Measurements from ENCODE around the gene CREB3L1. TPM values are rescaled to one million over a fixed set of nuclear protein-coding genes. Genes with fewer than 3 reads are reported as not detected.
A peak's percentile ranks its signal among the peaks of the same experiment; 100 is the strongest.

Gene CREB3L1
- total and polyA plus RNA-seq, 2 experiments from 2014 or later = 8.5 to 10.4 TPM

DNA sequence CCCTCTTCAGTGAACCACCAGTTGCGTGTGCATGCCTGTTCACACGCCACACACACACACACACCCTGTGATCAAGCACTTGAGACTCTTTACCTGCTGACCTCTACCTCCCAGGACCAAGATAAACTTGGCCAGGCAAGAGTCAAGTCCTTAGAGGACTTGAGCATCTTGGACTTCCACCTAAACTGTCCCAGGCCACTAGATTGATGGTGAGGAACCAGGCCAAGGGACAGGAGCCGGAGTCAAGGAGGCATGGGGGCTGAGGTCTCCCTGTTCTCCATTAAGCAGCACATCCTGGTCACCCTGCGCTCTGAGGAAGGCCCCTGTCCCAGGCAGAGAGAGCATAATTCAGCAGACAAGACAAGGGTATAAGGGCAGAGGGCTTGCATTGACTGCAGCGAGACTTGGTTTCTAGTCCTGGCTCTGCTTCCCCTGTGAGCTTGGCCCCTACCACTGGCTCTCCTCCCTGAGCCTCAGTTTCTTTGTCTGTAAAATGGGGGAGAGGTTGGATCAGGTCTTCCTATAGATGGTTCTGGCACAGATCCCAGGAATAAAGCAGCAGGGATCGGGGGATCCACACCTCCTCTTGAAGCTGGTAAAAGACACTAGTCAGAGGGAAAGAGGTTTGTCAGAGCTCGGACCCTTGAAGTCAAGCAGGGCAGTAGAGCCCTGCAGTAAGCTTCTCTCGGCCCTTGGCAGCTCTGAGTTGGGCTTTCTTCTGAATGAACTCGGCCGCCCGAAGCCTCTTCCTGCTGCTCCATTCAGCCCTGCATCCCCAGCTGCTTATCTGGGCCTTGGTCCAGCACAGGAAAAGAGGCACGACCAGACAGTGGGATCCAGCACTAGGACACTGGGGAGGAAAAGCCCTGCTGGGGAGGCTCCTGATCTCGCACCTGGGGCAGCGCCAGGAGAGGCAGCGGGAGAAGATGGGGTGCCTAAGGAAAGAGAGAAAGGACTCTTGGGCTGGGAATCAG is 2.0 kb downstream of the CREB3L1 start:
- H3K27ac Mint-ChIP-seq = no peak overlapping the region
- H3K4me2 ChIP-seq = peak overlapping the region; percentile 98
- H4K20me1 ChIP-seq (replicated peaks; ENCODE audit: insufficient read depth) = no peaks in the 10 kb centered on the region
- peaks cover 40% of the 10 kb centered on the region for H3K4me1 ChIP-seq (ENCODE audit: insufficient read depth)
- peaks cover 21% of the 10 kb centered on the region for H3F3A ChIP-seq (replicated peaks; ENCODE audit: low read depth)
- ATAC-seq (no peak), DNase-seq (ENCODE audit: low spot score) (no peak)
- H3K4me3 Mint-ChIP-seq = peak overlapping the region; percentile 80
- H3K27me3 ChIP-seq (ENCODE audit: insufficient read depth) = 0 out of 2 replicates have a peak, but pooled peaks cover 2% of the 10 kb centered on the region
- H3K9me3 Mint-ChIP-seq = no peaks in the 10 kb centered on the region; the same call in 2 of the 3 replicates
- peaks cover 3% of the 10 kb centered on the region; the same call in 1 of the 2 replicates for H3K9me2 ChIP-seq (ENCODE audit: insufficient read depth)
- H2AFZ ChIP-seq = peak overlapping the region; percentile 98; the same call in 1 of the 2 replicates
- peaks cover 55% of the 10 kb centered on the region for H3K4me1 Mint-ChIP-seq
- H3K27ac ChIP-seq (ENCODE audit: low read depth) = peak overlapping the region; percentile 19; the same call in 1 of the 2 replicates
- H3K4me3 ChIP-seq = peak overlapping the region; percentile 91
- TF ChIP-seq STAT1 (IDR thresholded peaks at IDR 0.05; ENCODE audit: unreplicated experiment) = no peak
- TF ChIP-seq POLR2AphosphoS5 (IDR thresholded peaks at IDR 0.05; ENCODE audit: low read depth) = no peak
- TF ChIP-seq EZH2phosphoT487 (IDR thresholded peaks at IDR 0.05; ENCODE audit: unreplicated experiment) = no peak
- TF ChIP-seq REST (IDR thresholded peaks at IDR 0.05; ENCODE audit: unreplicated experiment) = no peak
- TF ChIP-seq JUNB (IDR thresholded peaks at IDR 0.05; ENCODE audit: unreplicated experiment) = no peak
- H3K79me2 ChIP-seq (replicated peaks; ENCODE audit: insufficient read depth) = 0 out of 2 replicates have a peak, but pooled peaks cover 5% of the 10 kb centered on the region
- no peaks in the 10 kb centered on the region; the same call in 2 of the 3 replicates for H3K36me3 Mint-ChIP-seq (ENCODE audit: low read depth)
- no peaks in the 10 kb centered on the region for H3K36me3 ChIP-seq (ENCODE audit: insufficient read depth)
- peaks cover 17% of the 10 kb centered on the region for H3K27me3 Mint-ChIP-seq (ENCODE audit: insufficient read depth, low read depth, poor library complexity)

- Histone ChIP-seq H3K4me3 (peak overlapping the region; percentile 37; the same call in 1 of the 2 replicates), H3F3A (replicated peaks; ENCODE audit: low read depth) (peaks cover 21% of the 10 kb centered on the region), H3K4me1 (ENCODE audit: insufficient read depth) (peaks cover 48% of the 10 kb centered on the region), H3K4me2 (peak overlapping the region; percentile 74), H3K79me2 (replicated peaks; ENCODE audit: insufficient read depth) (0 out of 2 replicates have a peak, but pooled peaks cover 5% of the 10 kb centered on the region), H3K36me3 (ENCODE audit: insufficient read depth) (no peaks in the 10 kb centered on the region), H3K27ac (ENCODE audit: low read depth) (peak overlapping the region; percentile 86), H3K9me2 (ENCODE audit: insufficient read depth) (peaks cover 4% of the 10 kb centered on the region; the same call in 1 of the 2 replicates), H2AFZ (no peak overlapping the region), H4K20me1 (replicated peaks; ENCODE audit: insufficient read depth) (no peaks in the 10 kb centered on the region), H3K27me3 (ENCODE audit: insufficient read depth) (0 out of 2 replicates have a peak, but pooled peaks cover 2% of the 10 kb centered on the region)
- Mint-ChIP-seq H3K27me3 (ENCODE audit: insufficient read depth, low read depth, poor library complexity) (peaks cover 21% of the 10 kb centered on the region), H3K27ac (no peak overlapping the region), H3K36me3 (ENCODE audit: low read depth) (no peaks in the 10 kb centered on the region), H3K9me3 (no peaks in the 10 kb centered on the region; the same call in 2 of the 3 replicates), H3K4me3 (peak overlapping the region; percentile 45; the same call in 1 of the 3 replicates), H3K4me1 (peaks cover 55% of the 10 kb centered on the region)
- no peak for TF ChIP-seq EZH2 (IDR thresholded peaks at IDR 0.05; ENCODE audit: low read depth, unreplicated experiment)
- no peak for TF ChIP-seq POLR2AphosphoS5 (IDR thresholded peaks at IDR 0.05; ENCODE audit: low read depth)
- TF ChIP-seq NANOG (IDR thresholded peaks at IDR 0.05; ENCODE audit: borderline replicate concordance) = no peak
- no peak for TF ChIP-seq ZNF331 (CRISPR knock-in tag; IDR thresholded peaks at IDR 0.05; ENCODE audit: low read depth)
- TF ChIP-seq CTCF (conservative IDR thresholded peaks at IDR 0.05; ENCODE audit: low read depth in 2 of 2) = no peak
- TF ChIP-seq REST (IDR thresholded peaks at IDR 0.05; ENCODE audit: unreplicated experiment) = no peak
- DNase-seq (ENCODE audit: low spot score) (no peak), ATAC-seq (no peak)
Measured at GRCh38 chr11:46280706-46281105, 3.2 kb downstream of the CREB3L1 start.

Data from GM23338 (cell line).